HEK293 (cell line): Measurements from ENCODE around the gene DCST2.

Experiments
- HOXC10 ChIP-seq: sonication (generic); formaldehyde crosslinking; IDR thresholded peaks from 2 replicates; pipeline ENCODE4 v1.8.1; 2023; ENCODE audit warnings: mild to moderate bottlenecking, missing genetic modification reagents
- INSM2 ChIP-seq: fragments of 450-650 bp; formaldehyde crosslinking; IDR thresholded peaks from 2 replicates; pipeline ENCODE4 v1.5.1; 2016; ENCODE audit warnings: missing biosample characterization, missing genetic modification characterization
- OVOL3 ChIP-seq: fragments of 450-650 bp; formaldehyde crosslinking; IDR thresholded peaks from 2 replicates; pipeline ENCODE4 v1.5.1; 2016; ENCODE audit warnings: missing biosample characterization, missing genetic modification characterization
- RBAK ChIP-seq: fragments of 450-650 bp; formaldehyde crosslinking; IDR thresholded peaks from 2 replicates; pipeline ENCODE4 v1.5.1; 2016; ENCODE audit warnings: missing biosample characterization, missing genetic modification characterization
- TCF7L2 ChIP-seq: IDR thresholded peaks from 2 replicates; pipeline ENCODE4 v1.6.1; 2011; ENCODE audit warnings: low read depth, mild to moderate bottlenecking, inconsistent platforms, low read length, moderate library complexity, borderline replicate concordance
- YY1 ChIP-seq: fragments of 450-650 bp; formaldehyde crosslinking; IDR thresholded peaks from 2 replicates; pipeline ENCODE4 v1.5.1; 2018; ENCODE audit warnings: missing biosample characterization, missing genetic modification characterization
- ZBTB11 ChIP-seq: fragments of 450-650 bp; formaldehyde crosslinking; conservative IDR thresholded peaks from 2 replicates; pipeline ENCODE4 v1.5.1; 2016; ENCODE audit warnings: low read depth, missing biosample characterization, missing genetic modification characterization
- ZBTB21 ChIP-seq: fragments of 450-650 bp; formaldehyde crosslinking; IDR thresholded peaks from 2 replicates; pipeline ENCODE4 v1.5.1; 2017; ENCODE audit warnings: missing biosample characterization, missing genetic modification characterization
- ZNF114 ChIP-seq: fragments of 450-650 bp; formaldehyde crosslinking; IDR thresholded peaks from 2 replicates; pipeline ENCODE4 v1.5.0; 2017; ENCODE audit warnings: missing biosample characterization, missing genetic modification characterization
- ZNF221 ChIP-seq: fragments of 450-650 bp; formaldehyde crosslinking; IDR thresholded peaks from 2 replicates; pipeline ENCODE4 v1.5.1; 2017; ENCODE audit warnings: missing biosample characterization, missing genetic modification characterization, borderline replicate concordance
- ZNF239 ChIP-seq: fragments of 450-650 bp; formaldehyde crosslinking; IDR thresholded peaks from 2 replicates; pipeline ENCODE4 v1.5.1; 2016; ENCODE audit warnings: missing biosample characterization, missing genetic modification characterization
- ZNF354C ChIP-seq: fragments of 450-650 bp; formaldehyde crosslinking; IDR thresholded peaks from 2 replicates; pipeline ENCODE4 v1.5.1; 2016; ENCODE audit warnings: missing biosample characterization, missing genetic modification characterization, low read depth, borderline replicate concordance
- ZNF449 ChIP-seq: fragments of 450-650 bp; formaldehyde crosslinking; IDR thresholded peaks from 2 replicates; pipeline ENCODE4 v1.5.1; 2017; ENCODE audit warnings: missing biosample characterization, mild to moderate bottlenecking, missing genetic modification characterization, moderate library complexity
- ZNF48 ChIP-seq: fragments of 450-650 bp; formaldehyde crosslinking; IDR thresholded peaks from 2 replicates; pipeline ENCODE4 v1.5.1; 2016; ENCODE audit warnings: missing biosample characterization, missing genetic modification characterization
- ZNF529 ChIP-seq: fragments of 450-650 bp; formaldehyde crosslinking; IDR thresholded peaks from 2 replicates; pipeline ENCODE4 v1.5.1; 2017; ENCODE audit warnings: missing genetic modification characterization, missing biosample characterization; ENCODE audit not compliant: insufficient replicate concordance
- ZNF530 ChIP-seq: fragments of 450-650 bp; formaldehyde crosslinking; IDR thresholded peaks from 2 replicates; pipeline ENCODE4 v1.5.1; 2016; ENCODE audit warnings: low read depth, missing biosample characterization, missing genetic modification characterization
- ZNF571 ChIP-seq: fragments of 450-650 bp; formaldehyde crosslinking; IDR thresholded peaks from 2 replicates; pipeline ENCODE4 v1.5.0; 2017; ENCODE audit warnings: missing biosample characterization, missing genetic modification characterization
- ZNF596 ChIP-seq: fragments of 450-650 bp; IDR thresholded peaks from 2 replicates; pipeline ENCODE4 v1.5.0; 2018; ENCODE audit warnings: missing biosample characterization, mild to moderate bottlenecking, missing genetic modification characterization, moderate library complexity
- ZNF792 ChIP-seq: fragments of 450-650 bp; formaldehyde crosslinking; IDR thresholded peaks from 2 replicates; pipeline ENCODE4 v1.5.1; 2016; ENCODE audit warnings: missing biosample characterization, missing genetic modification characterization
- ZSCAN16 ChIP-seq: fragments of 450-650 bp; formaldehyde crosslinking; IDR thresholded peaks from 2 replicates; pipeline ENCODE4 v1.5.1; 2016; ENCODE audit warnings: missing biosample characterization, missing genetic modification characterization
- ZSCAN18 ChIP-seq: fragments of 450-650 bp; formaldehyde crosslinking; IDR thresholded peaks from 2 replicates; pipeline ENCODE4 v1.5.1; 2016; ENCODE audit warnings: missing biosample characterization, missing genetic modification characterization
- TF ChIP-seq, protein P1 (sequence below): fragments of 450-650 bp; formaldehyde crosslinking; optimal IDR thresholded peaks from 2 replicates; pipeline ENCODE3; 2016; ENCODE audit warnings: missing biosample characterization, mild to moderate bottlenecking, missing genetic modification characterization
- TF ChIP-seq, protein P2 (sequence below): fragments of 450-650 bp; formaldehyde crosslinking; IDR thresholded peaks from 2 replicates; pipeline ENCODE4 v1.5.1; 2017; ENCODE audit warnings: missing biosample characterization, missing genetic modification characterization
- TF ChIP-seq, protein P3 (sequence below): fragments of 450-650 bp; formaldehyde crosslinking; IDR thresholded peaks from 2 replicates; pipeline ENCODE4 v1.5.1; 2016; ENCODE audit warnings: missing biosample characterization, missing genetic modification characterization
- TF ChIP-seq, protein P4 (sequence below): IDR thresholded peaks from 2 replicates; pipeline ENCODE4 v1.6.1; 2011; ENCODE audit warnings: mild to moderate bottlenecking, low read depth, low read length, borderline replicate concordance

Gene DCST2

DNA sequence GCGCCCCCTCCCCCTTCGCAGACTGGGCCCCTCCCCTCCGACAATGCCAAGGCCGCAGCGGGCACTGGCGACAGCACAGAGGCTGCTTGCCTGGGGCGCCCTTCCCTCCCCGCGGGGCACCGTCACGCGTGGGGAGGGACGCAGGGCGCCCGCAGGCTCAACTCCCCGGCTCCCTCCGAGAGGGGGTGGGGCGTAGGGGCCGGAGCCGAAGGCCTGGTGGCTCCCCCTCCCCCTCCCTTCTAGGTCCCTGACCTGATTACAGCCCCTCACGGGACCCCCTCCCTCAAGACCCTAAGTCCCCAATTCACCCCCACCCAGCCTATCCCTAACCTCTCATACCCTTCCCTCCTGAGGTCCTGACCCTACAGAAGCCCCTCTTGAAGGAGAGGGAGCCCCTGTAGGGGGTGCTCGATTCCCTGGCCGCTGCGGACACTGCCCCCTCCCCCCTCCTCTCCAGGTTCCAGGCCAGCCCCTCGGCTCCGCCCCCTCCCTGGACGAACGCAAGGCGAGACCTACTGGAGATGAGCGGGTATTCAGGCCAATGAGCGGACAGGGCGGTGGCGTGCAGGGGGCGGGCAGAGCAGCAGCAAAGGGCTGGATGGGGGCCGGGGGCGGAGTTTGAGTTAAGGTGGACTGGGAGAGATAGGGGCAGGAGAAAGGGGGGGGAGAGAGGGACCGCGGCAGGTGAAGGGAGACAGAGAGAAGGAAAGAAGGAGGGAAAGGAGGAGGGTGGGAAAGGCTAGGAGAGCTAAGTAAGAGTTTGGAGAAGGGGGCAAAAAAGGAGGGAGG lies 31.7 kb downstream of the DCST2 start (continued):
- TF ChIP-seq, protein P1, sequence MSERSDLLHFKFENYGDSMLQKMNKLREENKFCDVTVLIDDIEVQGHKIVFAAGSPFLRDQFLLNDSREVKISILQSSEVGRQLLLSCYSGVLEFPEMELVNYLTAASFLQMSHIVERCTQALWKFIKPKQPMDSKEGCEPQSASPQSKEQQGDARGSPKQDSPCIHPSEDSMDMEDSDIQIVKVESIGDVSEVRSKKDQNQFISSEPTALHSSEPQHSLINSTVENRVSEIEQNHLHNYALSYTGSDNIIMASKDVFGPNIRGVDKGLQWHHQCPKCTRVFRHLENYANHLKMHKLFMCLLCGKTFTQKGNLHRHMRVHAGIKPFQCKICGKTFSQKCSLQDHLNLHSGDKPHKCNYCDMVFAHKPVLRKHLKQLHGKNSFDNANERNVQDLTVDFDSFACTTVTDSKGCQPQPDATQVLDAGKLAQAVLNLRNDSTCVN (tag by site-specific recombination) = no peak
- TF ChIP-seq, protein P2, sequence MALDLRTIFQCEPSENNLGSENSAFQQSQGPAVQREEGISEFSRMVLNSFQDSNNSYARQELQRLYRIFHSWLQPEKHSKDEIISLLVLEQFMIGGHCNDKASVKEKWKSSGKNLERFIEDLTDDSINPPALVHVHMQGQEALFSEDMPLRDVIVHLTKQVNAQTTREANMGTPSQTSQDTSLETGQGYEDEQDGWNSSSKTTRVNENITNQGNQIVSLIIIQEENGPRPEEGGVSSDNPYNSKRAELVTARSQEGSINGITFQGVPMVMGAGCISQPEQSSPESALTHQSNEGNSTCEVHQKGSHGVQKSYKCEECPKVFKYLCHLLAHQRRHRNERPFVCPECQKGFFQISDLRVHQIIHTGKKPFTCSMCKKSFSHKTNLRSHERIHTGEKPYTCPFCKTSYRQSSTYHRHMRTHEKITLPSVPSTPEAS (tag by site-specific recombination) = no peak
- TF ChIP-seq, protein P3, sequence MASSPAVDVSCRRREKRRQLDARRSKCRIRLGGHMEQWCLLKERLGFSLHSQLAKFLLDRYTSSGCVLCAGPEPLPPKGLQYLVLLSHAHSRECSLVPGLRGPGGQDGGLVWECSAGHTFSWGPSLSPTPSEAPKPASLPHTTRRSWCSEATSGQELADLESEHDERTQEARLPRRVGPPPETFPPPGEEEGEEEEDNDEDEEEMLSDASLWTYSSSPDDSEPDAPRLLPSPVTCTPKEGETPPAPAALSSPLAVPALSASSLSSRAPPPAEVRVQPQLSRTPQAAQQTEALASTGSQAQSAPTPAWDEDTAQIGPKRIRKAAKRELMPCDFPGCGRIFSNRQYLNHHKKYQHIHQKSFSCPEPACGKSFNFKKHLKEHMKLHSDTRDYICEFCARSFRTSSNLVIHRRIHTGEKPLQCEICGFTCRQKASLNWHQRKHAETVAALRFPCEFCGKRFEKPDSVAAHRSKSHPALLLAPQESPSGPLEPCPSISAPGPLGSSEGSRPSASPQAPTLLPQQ = peak; percentile 38
- peak; percentile 13; the same call in 1 of the 2 replicates for TF ChIP-seq TCF7L2
- TF ChIP-seq ZNF596 = peak; percentile 57; the same call in 1 of the 2 replicates
- no peak for TF ChIP-seq ZBTB21 (tag by site-specific recombination)
- TF ChIP-seq ZNF239 = no peak
- peak; percentile 73; the same call in 1 of the 2 replicates for TF ChIP-seq ZNF792 (tag by site-specific recombination)
- TF ChIP-seq, protein P4, sequence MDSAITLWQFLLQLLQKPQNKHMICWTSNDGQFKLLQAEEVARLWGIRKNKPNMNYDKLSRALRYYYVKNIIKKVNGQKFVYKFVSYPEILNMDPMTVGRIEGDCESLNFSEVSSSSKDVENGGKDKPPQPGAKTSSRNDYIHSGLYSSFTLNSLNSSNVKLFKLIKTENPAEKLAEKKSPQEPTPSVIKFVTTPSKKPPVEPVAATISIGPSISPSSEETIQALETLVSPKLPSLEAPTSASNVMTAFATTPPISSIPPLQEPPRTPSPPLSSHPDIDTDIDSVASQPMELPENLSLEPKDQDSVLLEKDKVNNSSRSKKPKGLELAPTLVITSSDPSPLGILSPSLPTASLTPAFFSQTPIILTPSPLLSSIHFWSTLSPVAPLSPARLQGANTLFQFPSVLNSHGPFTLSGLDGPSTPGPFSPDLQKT = no peak
- TF ChIP-seq OVOL3 = peak; percentile 64; the same call in 1 of the 2 replicates
- no peak for TF ChIP-seq ZNF571 (tag by site-specific recombination)
- no peak for TF ChIP-seq ZNF114 (tag by site-specific recombination)
- TF ChIP-seq ZNF354C = no peak
- TF ChIP-seq YY1 = no peak
- TF ChIP-seq ZNF221 = no peak
- TF ChIP-seq ZSCAN18 (tag by site-specific recombination) = no peak
- TF ChIP-seq ZNF48 (tag by site-specific recombination) = no peak
- no peak for TF ChIP-seq ZNF449
- no peak for TF ChIP-seq ZSCAN16 (tag by site-specific recombination)
- no peak for TF ChIP-seq HOXC10 (CRISPR knock-in tag)
- no peak for TF ChIP-seq ZNF529 (tag by site-specific recombination)
- no peak for TF ChIP-seq RBAK
- TF ChIP-seq ZNF530 (tag by site-specific recombination) = no peak
- peak; percentile 26 for TF ChIP-seq ZBTB11 (tag by site-specific recombination)
- TF ChIP-seq INSM2 = peak; percentile 78; the same call in 1 of the 2 replicates
